HepG2 (cell line): ENCODE measurements around the gene SLC12A3. TPM values are rescaled to one million over a fixed set of nuclear protein-coding genes. Genes with fewer than 3 reads are reported as not detected.
A peak's percentile ranks its signal among the peaks of the same experiment; 100 is the strongest.

Experiments used
- CBX2 ChIP-seq, 2 experiments: fragments of 200-600 bp in 1 of 2; sonication (generic); formaldehyde crosslinking in 1 of 2; IDR thresholded peaks; 2 replicates each; pipeline versions ENCODE4 v1.7.0 to v1.8.1; 2018 to 2022; ENCODE audit warnings: low read depth in 2 of 2, low read length in 1 of 2, mild to moderate bottlenecking in 1 of 2, missing genetic modification reagents in 1 of 2
- HDAC1 ChIP-seq: sonication (generic); formaldehyde crosslinking; IDR thresholded peaks from 2 replicates; pipeline ENCODE4 v1.5.1; 2020; ENCODE audit warnings: mild to moderate bottlenecking, missing genetic modification reagents
- PHF5A ChIP-seq: IDR thresholded peaks from one replicate; pipeline ENCODE4 v1.6.1; 2018; ENCODE audit warnings: low read depth, missing genetic modification reagents; ENCODE audit not compliant: unreplicated experiment
- REL ChIP-seq: sonication (generic); formaldehyde crosslinking; conservative IDR thresholded peaks from 2 replicates; pipeline ENCODE4 v1.8.0; 2022; ENCODE audit warnings: mild to moderate bottlenecking, missing genetic modification reagents, moderate library complexity
- SALL1 ChIP-seq: sonication (generic); formaldehyde crosslinking; IDR thresholded peaks from 2 replicates; pipeline ENCODE4 v1.8.0; 2022; ENCODE audit warnings: mild to moderate bottlenecking, missing genetic modification reagents
- SOX5 ChIP-seq: IDR thresholded peaks from 2 replicates; pipeline ENCODE4 v1.6.1; 2016; ENCODE audit warnings: borderline replicate concordance
- TBL1XR1 ChIP-seq: fragments of 150-350 bp; IDR thresholded peaks from 2 replicates; pipeline ENCODE4 v1.6.1; 2014; ENCODE audit warnings: borderline replicate concordance, low read length; ENCODE audit not compliant: partially characterized antibody
- ZKSCAN5 ChIP-seq: sonication (generic); formaldehyde crosslinking; IDR thresholded peaks from 2 replicates; pipeline ENCODE4 v1.5.1; 2020; ENCODE audit warnings: mild to moderate bottlenecking, missing genetic modification reagents
- polyA plus RNA-seq, 8 experiments: library from polyadenylated mRNA; depleted of rRNA in 3 of 8; stranded (reverse) in 7 of 8; unstranded in 1 of 8; fragments of >200 nt; fragmentation: Illumina TruSeq in 4 of 8; extraction: Trizol in 4 of 8; gene quantifications; 2 replicates each; pipeline versions ENCODE4 v1.2.1 to v1.2.3, GENCODE V29; 2011 to 2016; ENCODE audit warnings: low read depth in 4 of 8, missing spikeins in 1 of 8, mixed read lengths in 1 of 8; ENCODE audit not compliant: insufficient read depth in 1 of 8
- total RNA-seq, 5 experiments: library from RNA; depleted of rRNA; stranded (reverse); fragments of >200 nt; fragmentation: Illumina TruSeq; extraction: Trizol; gene quantifications; 2 replicates each; pipeline ENCODE4 v1.2.3, GENCODE V29; 2016; ENCODE audit warnings: low read depth in 1 of 5
- TF ChIP-seq, protein P1 (sequence below): sonication (generic); formaldehyde crosslinking; IDR thresholded peaks from 2 replicates; pipeline ENCODE4 v1.8.0; 2022; ENCODE audit warnings: mild to moderate bottlenecking, missing genetic modification reagents, borderline replicate concordance
- TF ChIP-seq, protein P2 (sequence below): sonication (generic); formaldehyde crosslinking; IDR thresholded peaks from 2 replicates; pipeline ENCODE4 v1.4.0; 2020; ENCODE audit warnings: mild to moderate bottlenecking, missing genetic modification reagents, borderline replicate concordance
- TF ChIP-seq, protein P3 (sequence below): sonication (generic); formaldehyde crosslinking; IDR thresholded peaks from 2 replicates; pipeline ENCODE4 v1.9.0; 2022; ENCODE audit warnings: low read depth, missing genetic modification reagents
- TF ChIP-seq, protein P4 (sequence below): sonication (generic); formaldehyde crosslinking; IDR thresholded peaks from 2 replicates; pipeline ENCODE4 v1.4.0; 2020; ENCODE audit warnings: low read depth, mild to moderate bottlenecking, missing genetic modification reagents
- TF ChIP-seq, protein P5 (sequence below): sonication (generic); formaldehyde crosslinking; IDR thresholded peaks from 2 replicates; pipeline ENCODE4 v1.4.0; 2020; ENCODE audit warnings: mild to moderate bottlenecking, missing genetic modification reagents
- TF ChIP-seq, protein P6 (sequence below): IDR thresholded peaks from 2 replicates; pipeline ENCODE4 v1.6.1; 2016; ENCODE audit warnings: low read depth, borderline replicate concordance

The SLC12A3 gene
- total and polyA plus RNA-seq, 2 of the 13 experiments (the other 11 are each of a cell fraction or from before 2014, with no cell fraction given), result 6.2 TPM; not detected in 1

DNA sequence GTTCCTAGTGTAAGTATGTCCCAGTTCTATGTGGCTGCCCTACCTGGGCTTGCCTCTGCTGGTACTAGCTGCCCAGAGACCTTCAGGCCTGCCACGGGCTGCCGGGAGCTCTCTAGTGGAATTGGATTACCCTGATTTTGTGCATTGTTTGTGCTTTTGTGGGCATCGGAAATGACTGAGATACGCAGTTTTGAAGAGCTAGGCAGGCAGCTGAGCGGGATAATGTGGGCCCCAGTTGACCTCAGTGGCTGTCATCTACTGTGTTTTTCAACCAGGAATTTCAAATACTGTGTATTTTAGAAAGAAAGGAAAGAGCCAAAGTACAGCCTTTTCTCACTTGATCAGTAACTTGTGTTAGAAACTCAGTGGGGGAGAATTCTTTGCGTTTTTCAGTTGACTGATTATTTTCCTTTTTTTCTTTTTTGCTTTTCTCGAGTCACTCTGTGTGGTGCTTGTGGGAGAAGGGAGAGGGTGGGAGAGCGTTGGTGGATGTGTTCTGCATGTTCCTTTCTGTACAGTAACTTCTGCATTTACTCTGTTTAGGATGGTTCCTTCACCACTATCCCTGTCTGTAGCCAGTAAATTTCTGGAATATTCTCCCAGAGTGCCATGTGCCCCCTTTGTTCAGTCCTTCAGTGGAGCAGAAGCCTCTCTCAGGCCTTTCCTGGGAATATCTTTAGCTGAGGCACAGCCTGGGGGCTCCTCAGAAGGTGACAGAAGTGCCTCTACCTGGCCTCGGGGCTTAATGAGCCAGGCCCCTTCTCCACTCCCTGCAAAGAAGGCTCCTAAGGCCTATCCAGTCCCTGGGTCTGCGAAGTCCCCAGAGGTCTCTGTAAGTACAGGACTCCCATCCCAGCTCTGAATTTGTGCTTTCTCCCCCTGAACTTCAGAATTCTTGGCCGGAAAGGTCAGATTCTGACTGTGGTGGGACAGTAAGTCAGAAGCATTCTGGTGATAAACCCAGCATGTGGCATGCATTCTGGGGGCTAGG is 15.0 kb upstream of the SLC12A3 start (continued):
- TF ChIP-seq PHF5A (CRISPR knock-in tag), result no peak
- no peak for TF ChIP-seq REL (CRISPR knock-in tag)
- peak; percentile 59 for TF ChIP-seq TBL1XR1
- TF ChIP-seq, protein P1, sequence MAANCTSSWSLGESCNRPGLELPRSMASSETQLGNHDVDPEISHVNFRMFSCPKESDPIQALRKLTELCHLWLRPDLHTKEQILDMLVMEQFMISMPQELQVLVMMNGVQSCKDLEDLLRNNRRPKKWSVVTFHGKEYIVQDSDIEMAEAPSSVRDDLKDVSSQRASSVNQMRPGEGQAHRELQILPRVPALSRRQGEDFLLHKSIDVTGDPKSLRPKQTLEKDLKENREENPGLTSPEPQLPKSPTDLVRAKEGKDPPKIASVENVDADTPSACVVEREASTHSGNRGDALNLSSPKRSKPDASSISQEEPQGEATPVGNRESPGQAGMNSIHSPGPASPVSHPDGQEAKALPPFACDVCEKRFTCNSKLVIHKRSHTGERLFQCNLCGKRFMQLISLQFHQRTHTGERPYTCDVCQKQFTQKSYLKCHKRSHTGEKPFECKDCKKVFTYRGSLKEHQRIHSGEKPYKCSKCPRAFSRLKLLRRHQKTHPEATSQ (CRISPR knock-in tag), result no peak; the same call in 1 of the 2 replicates
- peak; percentile 78 for TF ChIP-seq SALL1 (CRISPR knock-in tag)
- TF ChIP-seq, protein P2, sequence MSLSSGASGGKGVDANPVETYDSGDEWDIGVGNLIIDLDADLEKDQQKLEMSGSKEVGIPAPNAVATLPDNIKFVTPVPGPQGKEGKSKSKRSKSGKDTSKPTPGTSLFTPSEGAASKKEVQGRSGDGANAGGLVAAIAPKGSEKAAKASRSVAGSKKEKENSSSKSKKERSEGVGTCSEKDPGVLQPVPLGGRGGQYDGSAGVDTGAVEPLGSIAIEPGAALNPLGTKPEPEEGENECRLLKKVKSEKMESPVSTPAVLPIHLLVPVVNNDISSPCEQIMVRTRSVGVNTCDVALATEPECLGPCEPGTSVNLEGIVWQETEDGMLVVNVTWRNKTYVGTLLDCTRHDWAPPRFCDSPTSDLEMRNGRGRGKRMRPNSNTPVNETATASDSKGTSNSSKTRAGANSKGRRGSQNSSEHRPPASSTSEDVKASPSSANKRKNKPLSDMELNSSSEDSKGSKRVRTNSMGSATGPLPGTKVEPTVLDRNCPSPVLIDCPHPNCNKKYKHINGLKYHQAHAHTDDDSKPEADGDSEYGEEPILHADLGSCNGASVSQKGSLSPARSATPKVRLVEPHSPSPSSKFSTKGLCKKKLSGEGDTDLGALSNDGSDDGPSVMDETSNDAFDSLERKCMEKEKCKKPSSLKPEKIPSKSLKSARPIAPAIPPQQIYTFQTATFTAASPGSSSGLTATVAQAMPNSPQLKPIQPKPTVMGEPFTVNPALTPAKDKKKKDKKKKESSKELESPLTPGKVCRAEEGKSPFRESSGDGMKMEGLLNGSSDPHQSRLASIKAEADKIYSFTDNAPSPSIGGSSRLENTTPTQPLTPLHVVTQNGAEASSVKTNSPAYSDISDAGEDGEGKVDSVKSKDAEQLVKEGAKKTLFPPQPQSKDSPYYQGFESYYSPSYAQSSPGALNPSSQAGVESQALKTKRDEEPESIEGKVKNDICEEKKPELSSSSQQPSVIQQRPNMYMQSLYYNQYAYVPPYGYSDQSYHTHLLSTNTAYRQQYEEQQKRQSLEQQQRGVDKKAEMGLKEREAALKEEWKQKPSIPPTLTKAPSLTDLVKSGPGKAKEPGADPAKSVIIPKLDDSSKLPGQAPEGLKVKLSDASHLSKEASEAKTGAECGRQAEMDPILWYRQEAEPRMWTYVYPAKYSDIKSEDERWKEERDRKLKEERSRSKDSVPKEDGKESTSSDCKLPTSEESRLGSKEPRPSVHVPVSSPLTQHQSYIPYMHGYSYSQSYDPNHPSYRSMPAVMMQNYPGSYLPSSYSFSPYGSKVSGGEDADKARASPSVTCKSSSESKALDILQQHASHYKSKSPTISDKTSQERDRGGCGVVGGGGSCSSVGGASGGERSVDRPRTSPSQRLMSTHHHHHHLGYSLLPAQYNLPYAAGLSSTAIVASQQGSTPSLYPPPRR (CRISPR knock-in tag), result peak; percentile 65
- TF ChIP-seq, protein P3, sequence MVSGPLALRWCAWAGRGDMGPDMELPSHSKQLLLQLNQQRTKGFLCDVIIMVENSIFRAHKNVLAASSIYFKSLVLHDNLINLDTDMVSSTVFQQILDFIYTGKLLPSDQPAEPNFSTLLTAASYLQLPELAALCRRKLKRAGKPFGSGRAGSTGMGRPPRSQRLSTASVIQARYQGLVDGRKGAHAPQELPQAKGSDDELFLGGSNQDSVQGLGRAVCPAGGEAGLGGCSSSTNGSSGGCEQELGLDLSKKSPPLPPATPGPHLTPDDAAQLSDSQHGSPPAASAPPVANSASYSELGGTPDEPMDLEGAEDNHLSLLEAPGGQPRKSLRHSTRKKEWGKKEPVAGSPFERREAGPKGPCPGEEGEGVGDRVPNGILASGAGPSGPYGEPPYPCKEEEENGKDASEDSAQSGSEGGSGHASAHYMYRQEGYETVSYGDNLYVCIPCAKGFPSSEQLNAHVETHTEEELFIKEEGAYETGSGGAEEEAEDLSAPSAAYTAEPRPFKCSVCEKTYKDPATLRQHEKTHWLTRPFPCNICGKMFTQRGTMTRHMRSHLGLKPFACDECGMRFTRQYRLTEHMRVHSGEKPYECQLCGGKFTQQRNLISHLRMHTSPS (CRISPR knock-in tag), result peak; percentile 79
- peak; percentile 83; the same call in 1 of the 2 replicates for TF ChIP-seq SOX5 (CRISPR knock-in tag)
- TF ChIP-seq, protein P4, sequence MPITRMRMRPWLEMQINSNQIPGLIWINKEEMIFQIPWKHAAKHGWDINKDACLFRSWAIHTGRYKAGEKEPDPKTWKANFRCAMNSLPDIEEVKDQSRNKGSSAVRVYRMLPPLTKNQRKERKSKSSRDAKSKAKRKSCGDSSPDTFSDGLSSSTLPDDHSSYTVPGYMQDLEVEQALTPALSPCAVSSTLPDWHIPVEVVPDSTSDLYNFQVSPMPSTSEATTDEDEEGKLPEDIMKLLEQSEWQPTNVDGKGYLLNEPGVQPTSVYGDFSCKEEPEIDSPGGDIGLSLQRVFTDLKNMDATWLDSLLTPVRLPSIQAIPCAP (CRISPR knock-in tag), result no peak
- TF ChIP-seq, protein P5, sequence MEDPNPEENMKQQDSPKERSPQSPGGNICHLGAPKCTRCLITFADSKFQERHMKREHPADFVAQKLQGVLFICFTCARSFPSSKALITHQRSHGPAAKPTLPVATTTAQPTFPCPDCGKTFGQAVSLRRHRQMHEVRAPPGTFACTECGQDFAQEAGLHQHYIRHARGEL (CRISPR knock-in tag), result no peak
- no peak for TF ChIP-seq ZKSCAN5 (CRISPR knock-in tag)
- 0 out of 2 replicates have a peak, but pooled peaks have one; percentile 17 for TF ChIP-seq HDAC1 (CRISPR knock-in tag)
- TF ChIP-seq, protein P6, sequence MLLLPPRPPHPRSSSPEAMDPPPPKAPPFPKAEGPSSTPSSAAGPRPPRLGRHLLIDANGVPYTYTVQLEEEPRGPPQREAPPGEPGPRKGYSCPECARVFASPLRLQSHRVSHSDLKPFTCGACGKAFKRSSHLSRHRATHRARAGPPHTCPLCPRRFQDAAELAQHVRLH (CRISPR knock-in tag), result no peak; the same call in 1 of the 2 replicates
- TF ChIP-seq CBX2 (IDR thresholded peaks at IDR 0.05; ENCODE audit: low read depth, low read length), result no peak
- no peak for TF ChIP-seq CBX2 (CRISPR knock-in tag; IDR thresholded peaks at IDR 0.05; ENCODE audit: low read depth)
